Measurements from ENCODE around the gene MUC13.

- TF ChIP-seq POLR2A (IDR thresholded peaks at IDR 0.05) (no peak), EP300 (IDR thresholded peaks at IDR 0.05) (no peak), CTCF (IDR thresholded peaks at IDR 0.05) (no peak), POLR2AphosphoS5 (IDR thresholded peaks at IDR 0.05) (no peak)
Observed at GRCh38 chr3:124896824-124897526, 37.6 kb downstream of the MUC13 start.

Data from stomach (tissue), 4 donors.